ENCODE measurements around the gene STK32C. TPM values are rescaled to one million over a fixed set of nuclear protein-coding genes. Genes with fewer than 3 reads are reported as not detected.

STK32C gene
- total and polyA plus RNA-seq, 8 donors, result 3.3 to 13.2 (median 5.2) TPM

- 81 to 84% methylated on average over 18 to 19 of the region's 19 CpGs for WGBS, 2 donors
- Histone ChIP-seq H3K9me3 (no peaks in the 10 kb centered on the region), H3K27me3 (no peaks in the 10 kb centered on the region), H3K4me1 (no peaks in the 10 kb centered on the region), H3K4me3 (peak overlapping the region in 1 of 4 donors; percentile 14), H3K27ac (no peak overlapping the region), H3K36me3 (no peaks in the 10 kb centered on the region)
- no peak for DNase-seq
- FAIRE-seq, result no peak
- TF ChIP-seq CTCF (IDR thresholded peaks at IDR 0.05), result no peak
- ATAC-seq, result no peak
- intact Hi-C loops (cut with DNase I), result no loop called here
Observed at GRCh38 chr10:132247943-132248342, 59.8 kb downstream of the STK32C start.

- Histone ChIP-seq H3K4me1 (no peaks in the 10 kb centered on the region), H3K4me3 (no peak overlapping the region), H3K36me3 (no peaks in the 10 kb centered on the region), H3K9me3 (no peaks in the 10 kb centered on the region), H3K27ac (no peak overlapping the region), H3K27me3 (no peaks in the 10 kb centered on the region)
- ATAC-seq, result no peak
- DNase-seq, result no peak
- no peak for TF ChIP-seq CTCF (IDR thresholded peaks at IDR 0.05)
- intact Hi-C loops (cut with DNase I), result no loop called here
- FAIRE-seq, result no peak
- whole genome bisulfite sequencing, 2 donors, result 89 to 96% methylated on average over 13 of the region's 13 CpGs
Observed at GRCh38 chr10:132246296-132246695, 61.5 kb downstream of the STK32C start.

DNA sequence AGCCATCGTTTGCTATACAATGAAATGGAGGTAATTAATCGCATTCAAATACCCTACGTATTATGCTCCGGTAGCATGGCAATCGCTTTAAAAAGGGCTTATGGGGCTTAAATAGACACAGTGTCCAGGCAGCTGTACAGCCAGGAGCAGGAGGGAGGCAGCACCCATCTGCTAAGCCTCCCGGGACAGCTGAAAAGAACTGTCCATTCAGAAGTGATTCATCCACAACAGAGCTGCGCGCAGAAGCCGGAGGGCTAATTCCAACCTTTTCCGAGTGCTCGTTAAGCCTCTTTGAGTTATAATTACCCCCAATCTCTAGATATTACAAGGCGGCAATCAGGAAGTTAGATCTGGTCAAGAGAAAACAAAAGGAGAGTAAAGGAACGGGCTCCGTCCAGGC, 62.7 kb downstream of the STK32C start:
- WGBS, 2 donors, result 91 to 95% methylated on average over 14 of the region's 14 CpGs
- no peaks in the 10 kb centered on the region for H3K27me3 ChIP-seq
- TF ChIP-seq CTCF (IDR thresholded peaks at IDR 0.05), result no peak
- H3K36me3 ChIP-seq, result no peaks in the 10 kb centered on the region
- H3K27ac ChIP-seq, result no peak overlapping the region
- ATAC-seq (no peak), DNase-seq (no peak), FAIRE-seq (no peak)
- no peaks in the 10 kb centered on the region for H3K9me3 ChIP-seq
- H3K4me1 ChIP-seq, result no peaks in the 10 kb centered on the region
- intact Hi-C loops (cut with DNase I), result no loop called here
- no peak overlapping the region for H3K4me3 ChIP-seq

GRCh38 chr10:132243626-132244025, 64.1 kb downstream of the STK32C start:
- no peak for TF ChIP-seq CTCF (IDR thresholded peaks at IDR 0.05)
- no peak for FAIRE-seq
- H3K27me3 ChIP-seq, result no peaks in the 10 kb centered on the region
- no peaks in the 10 kb centered on the region for H3K4me1 ChIP-seq
- no peak overlapping the region for H3K4me3 ChIP-seq
- H3K27ac ChIP-seq, result no peak overlapping the region
- DNase-seq, result no peak
- no peak for ATAC-seq
- 89 to 96% methylated on average over 11 of the region's 11 CpGs for WGBS, 2 donors
- intact Hi-C loops (cut with DNase I), result no loop called here
- no peaks in the 10 kb centered on the region for H3K36me3 ChIP-seq
- H3K9me3 ChIP-seq, result no peaks in the 10 kb centered on the region

- FAIRE-seq (no peak), DNase-seq (no peak), ATAC-seq (no peak)
- no peak overlapping the region for H3K27ac ChIP-seq
- no peak for TF ChIP-seq CTCF (IDR thresholded peaks at IDR 0.05)
- H3K4me1 ChIP-seq, result no peaks in the 10 kb centered on the region
- no peak overlapping the region for H3K4me3 ChIP-seq
- WGBS, 2 donors, result 86 to 88% methylated on average over 12 of the region's 12 CpGs
- intact Hi-C loops (cut with DNase I), result no loop called here
- H3K27me3 ChIP-seq, result no peaks in the 10 kb centered on the region
- no peaks in the 10 kb centered on the region for H3K36me3 ChIP-seq
- H3K9me3 ChIP-seq, result no peaks in the 10 kb centered on the region
Observed at GRCh38 chr10:132243141-132243540, 64.6 kb downstream of the STK32C start.

All from pancreas (tissue), 10 donors.